GM18526 (cell line): ENCODE data around the gene HSF2.

Experiments
- POLR2A ChIP-seq: IDR thresholded peaks from 3 replicates; pipeline ENCODE4 v1.6.1; 2011; ENCODE audit not compliant: insufficient read length; ENCODE audit errors: extremely low read depth

HSF2 gene

GRCh38 chr6:122399348-122400120 lies at the start of gene HSF2:
Gene HSF2 (plus strand): TSS chr6:122399652. CDS start chr6:122399738, 86 bp downstream.
- peak; percentile 49 for TF ChIP-seq POLR2A

- TF ChIP-seq POLR2A: no peak
Measured at GRCh38 chr6:122352981-122353664, 46.3 kb upstream of the HSF2 start.

- no peak for TF ChIP-seq POLR2A
Measured at GRCh38 chr6:122360809-122361208, 38.6 kb upstream of the HSF2 start.

GRCh38 chr6:122361314-122361979 lies 38.0 kb upstream of the HSF2 start:
- TF ChIP-seq POLR2A: no peak

- no peak for TF ChIP-seq POLR2A
Measured at GRCh38 chr6:122363769-122364483, 35.5 kb upstream of the HSF2 start.

GRCh38 chr6:122365775-122366403 lies 33.6 kb upstream of the HSF2 start:
- TF ChIP-seq POLR2A: no peak

GRCh38 chr6:122367171-122367570 lies 32.3 kb upstream of the HSF2 start:
- TF ChIP-seq POLR2A: no peak

GRCh38 chr6:122369536-122369935 lies 29.9 kb upstream of the HSF2 start:
- TF ChIP-seq POLR2A: no peak

- no peak for TF ChIP-seq POLR2A
Measured at GRCh38 chr6:122372647-122373046, 26.8 kb upstream of the HSF2 start.

GRCh38 chr6:122374307-122374706 lies 25.1 kb upstream of the HSF2 start:
- no peak for TF ChIP-seq POLR2A

- no peak for TF ChIP-seq POLR2A
Measured at GRCh38 chr6:122376246-122376645, 23.2 kb upstream of the HSF2 start.

- TF ChIP-seq POLR2A: no peak
Measured at GRCh38 chr6:122381494-122382265, 17.8 kb upstream of the HSF2 start.

- TF ChIP-seq POLR2A: no peak
Measured at GRCh38 chr6:122385857-122386612, 13.4 kb upstream of the HSF2 start.
